Epithelial cell of proximal tubule (primary cell): Measurements from ENCODE around the gene DDHD1. TPM values are rescaled to one million over a fixed set of nuclear protein-coding genes. Genes with fewer than 3 reads are reported as not detected.

Source experiments
- DNase-seq: peaks from one replicate; pipeline ENCODE4 v3.0.0-alpha.2; 2011; ENCODE audit warnings: low read depth
- H3K4me3 ChIP-seq: 2 replicates; pipeline ENCODE4 v1.5.1; 2011; ENCODE audit warnings: low read depth, mild to moderate bottlenecking, low read length
- CTCF ChIP-seq: conservative IDR thresholded peaks from 2 replicates; pipeline ENCODE4 v1.5.1; 2012; ENCODE audit warnings: low read depth, mild to moderate bottlenecking, low read length
- total RNA-seq: library from RNA; depleted of rRNA; stranded (reverse); fragments of >200 nt; gene quantifications from 2 replicates; pipeline ENCODE4 v1.2.3, GENCODE V29; 2015

The DDHD1 gene
- total RNA-seq, 1 donor from 2014 or later = 4.1 TPM

GRCh38 chr14:52998376-52999015 is 154.6 kb downstream of the DDHD1 start:
- DNase-seq = no peak
- no peak for TF ChIP-seq CTCF
- no peak overlapping the region for H3K4me3 ChIP-seq

DNA sequence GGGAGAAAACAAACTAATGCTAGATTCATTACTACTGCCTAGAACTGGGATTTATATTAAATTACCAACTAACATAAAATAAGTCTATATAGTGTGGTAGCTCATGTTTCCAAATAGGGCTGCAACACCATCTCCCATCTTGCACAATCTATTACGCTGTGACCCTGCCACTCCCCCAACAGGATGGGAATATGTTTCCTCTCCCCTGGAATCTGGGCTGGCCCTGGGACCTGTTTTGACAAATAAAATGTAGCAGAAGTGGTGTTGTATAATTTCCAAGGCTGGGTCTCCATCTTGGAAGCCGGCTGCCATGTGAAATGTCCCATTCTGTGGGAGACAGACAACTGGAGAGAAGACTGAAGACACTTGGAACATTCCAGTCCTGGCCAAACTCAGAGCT is 156.6 kb downstream of the DDHD1 start:
- DNase-seq = no peak

DNA sequence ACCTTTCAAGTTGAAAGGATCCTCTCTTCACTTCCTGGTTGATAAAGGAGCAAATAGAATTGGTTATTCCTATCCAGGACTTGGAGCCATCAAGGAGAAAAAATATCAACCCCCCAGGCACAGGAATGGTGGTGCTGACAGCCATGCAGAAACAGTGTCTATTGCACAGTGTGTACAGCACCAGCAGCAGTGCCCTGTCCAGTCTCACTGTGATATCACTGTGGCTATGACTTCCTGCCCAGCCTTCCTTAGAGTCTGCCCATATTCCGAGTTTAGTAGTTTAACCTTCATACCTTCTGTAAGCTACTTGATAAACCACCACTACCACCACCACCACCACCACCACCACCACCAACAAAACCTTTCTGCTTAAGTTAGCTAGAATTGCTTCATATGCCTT is 157.1 kb downstream of the DDHD1 start:
- TF ChIP-seq CTCF = no peak
- DNase-seq = no peak
- no peak overlapping the region for H3K4me3 ChIP-seq

More for the DNA sequence above, 156.6 kb downstream of the DDHD1 start:
- no peak overlapping the region for H3K4me3 ChIP-seq
- TF ChIP-seq CTCF = no peak

GRCh38 chr14:52992236-52992870 is 160.8 kb downstream of the DDHD1 start:
- DNase-seq = no peak
- TF ChIP-seq CTCF = no peak

DNA sequence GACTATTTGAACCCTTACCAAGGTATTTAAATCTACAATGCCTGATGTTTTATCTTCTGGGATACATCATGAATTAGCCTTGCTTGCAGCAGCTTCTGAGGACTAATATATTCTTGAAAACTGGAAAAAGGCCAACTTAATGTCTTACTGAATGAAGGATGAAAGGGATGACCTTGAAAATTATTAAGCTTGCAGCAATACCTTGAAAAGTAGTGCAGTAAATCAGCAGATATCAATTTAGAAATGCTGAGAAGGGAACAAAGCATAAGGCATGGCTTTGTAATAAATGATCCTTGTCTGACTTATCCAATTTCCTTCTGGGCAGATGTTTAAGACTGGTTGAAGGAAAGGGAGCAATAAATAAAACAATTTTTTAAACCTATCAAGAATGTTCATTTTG is 165.0 kb downstream of the DDHD1 start:
- no peak for TF ChIP-seq CTCF
- no peak overlapping the region for H3K4me3 ChIP-seq
- DNase-seq = no peak

More at GRCh38 chr14:52992236-52992870, 160.8 kb downstream of the DDHD1 start:
- H3K4me3 ChIP-seq = no peak overlapping the region

GRCh38 chr14:52987514-52987913 is 165.6 kb downstream of the DDHD1 start:
- no peak for DNase-seq
- no peak for TF ChIP-seq CTCF
- no peak overlapping the region for H3K4me3 ChIP-seq

GRCh38 chr14:52987042-52987441 is 166.1 kb downstream of the DDHD1 start:
- H3K4me3 ChIP-seq = no peak overlapping the region
- DNase-seq = no peak
- no peak for TF ChIP-seq CTCF
